Head of caudate nucleus (tissue), 42 donors: ENCODE measurements around the gene CRYBG2.
"Not testable (repeated sequence)": the region's sequence is repeated elsewhere in the genome, so short reads cannot be mapped to it uniquely, and the experiment has no call there.

Experiments
- DNase-seq, 42 donors: peaks; one replicate each; pipeline versions ENCODE4 v3.0.0 to v3.0.0-alpha.2; 2020 to 2021; ENCODE audit warnings: mixed read lengths in 7 of 42
- intact Hi-C: fragments of 100-400 bp; cut with DNase I; formaldehyde crosslinking; loops from one replicate; pipeline ENCODE4 v1.15.0; 2022

The CRYBG2 gene

GRCh38 chr1:26328597-26328996, 25.3 kb downstream of the CRYBG2 start:
- intact Hi-C loops = loop anchor here (10.0 kb wide), 1 partner anchor 224 kb away; no protein-coding TSS in a partner anchor

GRCh38 chr1:26327956-26328362, 26.0 kb downstream of the CRYBG2 start:
- no peak for DNase-seq
- intact Hi-C loops = loop anchor here (10.0 kb wide), 1 partner anchor 223 kb away; no protein-coding TSS in a partner anchor

More at GRCh38 chr1:26328597-26328996, 25.3 kb downstream of the CRYBG2 start:
- no peak for DNase-seq

- intact Hi-C loops = loop anchor here (5.0 to 10.0 kb wide), 2 partner anchors 47 to 220 kb away; no protein-coding TSS in a partner anchor
Observed at GRCh38 chr1:26324550-26324949, 29.4 kb downstream of the CRYBG2 start.

GRCh38 chr1:26323382-26323781, 30.5 kb downstream of the CRYBG2 start:
- intact Hi-C loops = loop anchor here (5.0 to 10.0 kb wide), 2 partner anchors 46 to 219 kb away; no protein-coding TSS in a partner anchor
- no peak for DNase-seq

More at GRCh38 chr1:26324550-26324949, 29.4 kb downstream of the CRYBG2 start:
- no peak for DNase-seq

GRCh38 chr1:26322042-26322331, 31.9 kb downstream of the CRYBG2 start:
- no peak for DNase-seq
- intact Hi-C loops = loop anchor here (5.0 to 10.0 kb wide), 2 partner anchors 45 to 217 kb away; no protein-coding TSS in a partner anchor

- DNase-seq = peak; percentile 88 to 98 (median 95)
Observed at GRCh38 chr1:26321315-26322041, 32.5 kb downstream of the CRYBG2 start.

GRCh38 chr1:26320896-26321295, 33.0 kb downstream of the CRYBG2 start:
- intact Hi-C loops = loop anchor here (5.0 to 10.0 kb wide), 2 partner anchors 44 to 216 kb away; no protein-coding TSS in a partner anchor
- DNase-seq = no peak

More at GRCh38 chr1:26321315-26322041, 32.5 kb downstream of the CRYBG2 start:
- intact Hi-C loops = loop anchor here (5.0 to 10.0 kb wide), 2 partner anchors 44 to 217 kb away; no protein-coding TSS in a partner anchor

GRCh38 chr1:26318338-26319064, 35.4 kb downstream of the CRYBG2 start:
- DNase-seq = peak in 11 of 42 donors; percentile 10 to 48 (median 24)
- intact Hi-C loops = no loop called here

GRCh38 chr1:26317612-26318337, 36.2 kb downstream of the CRYBG2 start, which contains the start of gene CD52:
Gene CD52, plus strand, starts transcription at chr1:26317958. Its CDS starts 60 bp downstream, at chr1:26318018.
- DNase-seq = peak in 33 of 42 donors; percentile 16 to 83 (median 44)
- intact Hi-C loops = no loop called here

- no peak for DNase-seq
- intact Hi-C loops = no loop called here
Observed at GRCh38 chr1:26317146-26317545, 36.8 kb downstream of the CRYBG2 start.

- intact Hi-C loops = no loop called here
- DNase-seq = no peak
Observed at GRCh38 chr1:26315874-26316850, 37.8 kb downstream of the CRYBG2 start.

GRCh38 chr1:26314501-26314900, 39.4 kb downstream of the CRYBG2 start:
- intact Hi-C loops = no loop called here
- DNase-seq = no peak

- intact Hi-C loops, DNase-seq: not testable (repeated sequence)
Observed at GRCh38 chr1:26307966-26308899, 45.7 kb downstream of the CRYBG2 start.

GRCh38 chr1:26307363-26307781, 46.6 kb downstream of the CRYBG2 start:
- intact Hi-C loops = no loop called here
- no peak for DNase-seq

GRCh38 chr1:26306290-26307229, 47.4 kb downstream of the CRYBG2 start, which contains the start of gene UBXN11:
Gene UBXN11, minus strand, starts transcription at chr1:26306636. Its CDS starts 3,753 bp downstream, at chr1:26302883.
- peak; percentile 75 to 96 (median 90) for DNase-seq
- intact Hi-C loops = no loop called here
